Measurements from ENCODE around the gene RBSN.
A peak's percentile ranks its signal among the peaks of the same experiment; 100 is the strongest.
"Not testable (repeated sequence)": the region's sequence is repeated elsewhere in the genome, so short reads cannot be mapped to it uniquely, and the experiment has no call there.

Gene RBSN

DNA sequence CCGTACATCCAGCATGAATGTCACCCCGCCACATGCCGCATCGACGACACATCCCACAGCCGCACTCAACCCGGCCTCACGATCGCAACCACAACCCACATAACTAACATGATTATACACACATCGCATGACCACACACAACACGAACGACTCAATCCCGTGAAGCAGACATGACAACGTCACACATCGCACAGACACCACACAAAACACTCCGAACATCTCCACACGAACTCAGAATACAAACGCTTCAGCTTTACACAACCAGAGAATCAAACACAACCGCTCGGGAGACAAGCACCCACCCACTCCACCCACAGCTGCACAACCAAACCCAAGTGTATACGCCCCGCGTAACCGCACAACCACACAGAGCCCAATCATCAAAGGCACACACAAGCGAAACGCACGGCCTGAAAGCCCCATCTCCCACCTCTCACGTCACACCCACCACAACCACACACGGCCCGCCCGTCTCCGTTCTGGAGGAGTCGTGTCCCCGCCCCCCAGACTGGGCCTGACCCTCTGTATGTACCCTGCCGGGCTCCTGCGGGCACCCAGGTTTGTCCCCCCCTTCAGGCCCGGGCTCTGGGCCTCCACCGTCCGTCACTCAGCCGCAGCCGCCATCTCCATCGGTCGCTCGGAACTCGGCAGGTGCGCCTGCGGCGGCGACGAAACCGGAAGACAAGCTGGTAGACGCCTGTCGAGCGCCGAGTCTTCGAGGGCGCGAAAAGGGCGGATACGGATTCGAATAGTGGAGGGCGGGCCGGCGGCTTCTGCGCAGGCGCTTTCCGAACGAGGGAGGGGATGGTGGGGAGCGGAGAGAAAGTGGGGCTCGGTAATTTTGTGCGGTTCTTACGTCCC is at the start of gene RBSN:
Gene RBSN (minus strand): TSS at position 646 of the 861 bp plus-strand sequence. CDS start 3,028 bp downstream, outside the sequence.
- Histone ChIP-seq H3K36me3 (ENCODE audit: control insufficient read depth in 2 of 2, insufficient read depth in 2 of 2, low read length in 2 of 2) (peaks cover 19 to 23% of the 10 kb centered on the region in 2 donors), H3K27me3 (ENCODE audit: control insufficient read depth in 1 of 2, insufficient read depth in 2 of 2, low read length in 2 of 2) (no peaks in the 10 kb centered on the region), H3K4me1 (ENCODE audit: control insufficient read depth, insufficient read depth, low read length) (peaks cover 25% of the 10 kb centered on the region)

DNA sequence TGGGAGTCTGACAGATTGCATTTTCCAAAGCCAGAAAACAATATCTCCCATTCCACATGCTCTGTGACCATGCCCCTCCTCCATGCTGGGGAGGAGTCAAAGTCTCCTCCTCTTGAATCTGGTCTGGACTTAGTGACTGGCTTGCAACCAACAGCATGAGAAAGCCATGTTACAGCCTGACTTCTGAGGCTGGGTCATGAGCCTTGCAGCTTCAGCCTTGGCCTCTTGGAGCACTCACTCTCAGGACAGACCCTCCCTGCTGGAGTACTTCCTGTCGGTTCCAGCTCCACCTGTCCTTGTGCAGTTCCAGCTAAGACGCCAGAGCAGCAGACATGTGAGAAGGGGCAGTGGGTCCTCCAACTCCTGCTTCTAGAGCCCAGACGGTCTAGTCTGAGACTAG is 49.7 kb upstream of the RBSN start:
- H3K27me3 ChIP-seq (ENCODE audit: control insufficient read depth in 1 of 2, insufficient read depth in 2 of 2, low read length in 2 of 2), result no peaks in the 10 kb centered on the region
- H3K4me3 ChIP-seq (ENCODE audit: low read length in 2 of 2), result no peak overlapping the region
- no peak overlapping the region for H3K27ac ChIP-seq (ENCODE audit: low read length)
- no peaks in the 10 kb centered on the region for H3K4me1 ChIP-seq (ENCODE audit: control insufficient read depth, insufficient read depth, low read length)
- H3K36me3 ChIP-seq (ENCODE audit: control insufficient read depth in 2 of 2, insufficient read depth in 2 of 2, low read length in 2 of 2), result no peaks in the 10 kb centered on the region
- H3K9me3 ChIP-seq (ENCODE audit: control insufficient read depth in 2 of 2, low read length in 2 of 2), result no peaks in the 10 kb centered on the region
- no peak overlapping the region for H3K9ac ChIP-seq (ENCODE audit: low read length in 2 of 2)

More for the DNA sequence above, at the start of gene RBSN:
- Histone ChIP-seq H3K27ac (ENCODE audit: low read length) (peak within 1 kb of the TSS; percentile 88), H3K4me3 (ENCODE audit: low read length in 2 of 2) (peak within 1 kb of the TSS; percentile 99), H3K9ac (ENCODE audit: low read length in 2 of 2) (peak within 1 kb of the TSS; percentile 86 to 93), H3K9me3 (ENCODE audit: control insufficient read depth in 2 of 2, low read length in 2 of 2) (no peaks in the 10 kb centered on the region)

DNA sequence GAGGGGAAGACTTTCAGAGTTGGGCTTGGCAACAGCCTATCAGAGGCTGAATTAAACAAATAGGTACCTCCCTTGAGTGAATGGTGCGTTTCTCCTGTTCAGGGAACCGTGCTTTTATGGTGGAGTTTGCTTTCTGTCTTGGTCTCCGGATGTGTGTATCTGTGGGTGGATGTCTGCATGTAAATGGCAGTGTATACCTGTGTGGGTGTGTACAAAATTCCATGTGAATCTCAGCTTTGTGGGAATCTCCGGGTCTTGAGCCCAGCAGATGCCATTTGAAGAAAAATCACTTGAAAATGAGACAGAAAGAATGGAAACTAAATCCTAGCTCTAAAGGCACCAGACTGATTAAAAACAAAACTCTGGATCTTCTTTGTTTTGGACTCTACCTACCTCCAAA is 37.9 kb upstream of the RBSN start:
- not testable (repeated sequence) for H3K27me3 ChIP-seq (ENCODE audit: control insufficient read depth in 1 of 2, insufficient read depth in 2 of 2, low read length in 2 of 2); H3K4me3 ChIP-seq (ENCODE audit: low read length in 2 of 2); H3K4me1 ChIP-seq (ENCODE audit: control insufficient read depth, insufficient read depth, low read length); H3K36me3 ChIP-seq (ENCODE audit: control insufficient read depth in 2 of 2, insufficient read depth in 2 of 2, low read length in 2 of 2); H3K27ac ChIP-seq (ENCODE audit: low read length); H3K9me3 ChIP-seq (ENCODE audit: control insufficient read depth in 2 of 2, low read length in 2 of 2); H3K9ac ChIP-seq (ENCODE audit: low read length in 2 of 2)

DNA sequence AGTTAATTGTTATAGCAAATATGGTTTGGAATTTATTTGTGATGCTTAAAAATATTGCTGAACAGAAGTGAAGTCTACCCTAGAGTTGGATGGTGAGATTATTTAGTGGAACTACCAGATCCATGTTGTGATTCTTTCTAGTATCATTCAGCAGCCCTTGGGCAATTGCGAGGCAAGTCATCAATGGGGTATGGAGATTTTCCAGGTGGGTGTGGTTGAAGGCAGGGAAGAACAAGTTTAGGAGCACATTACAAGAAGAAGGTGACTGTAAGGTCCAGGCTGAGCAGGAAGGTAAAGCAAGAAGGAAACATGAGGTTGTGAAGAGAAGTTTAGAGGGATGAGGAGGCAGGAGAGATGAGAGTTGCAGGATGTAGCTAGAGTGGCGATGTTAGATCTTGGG is 36.0 kb upstream of the RBSN start:
- not testable (repeated sequence) for H3K9ac ChIP-seq (ENCODE audit: low read length in 2 of 2); H3K4me3 ChIP-seq (ENCODE audit: low read length in 2 of 2); H3K27me3 ChIP-seq (ENCODE audit: control insufficient read depth in 1 of 2, insufficient read depth in 2 of 2, low read length in 2 of 2); H3K4me1 ChIP-seq (ENCODE audit: control insufficient read depth, insufficient read depth, low read length); H3K36me3 ChIP-seq (ENCODE audit: control insufficient read depth in 2 of 2, insufficient read depth in 2 of 2, low read length in 2 of 2); H3K9me3 ChIP-seq (ENCODE audit: control insufficient read depth in 2 of 2, low read length in 2 of 2); H3K27ac ChIP-seq (ENCODE audit: low read length)

DNA sequence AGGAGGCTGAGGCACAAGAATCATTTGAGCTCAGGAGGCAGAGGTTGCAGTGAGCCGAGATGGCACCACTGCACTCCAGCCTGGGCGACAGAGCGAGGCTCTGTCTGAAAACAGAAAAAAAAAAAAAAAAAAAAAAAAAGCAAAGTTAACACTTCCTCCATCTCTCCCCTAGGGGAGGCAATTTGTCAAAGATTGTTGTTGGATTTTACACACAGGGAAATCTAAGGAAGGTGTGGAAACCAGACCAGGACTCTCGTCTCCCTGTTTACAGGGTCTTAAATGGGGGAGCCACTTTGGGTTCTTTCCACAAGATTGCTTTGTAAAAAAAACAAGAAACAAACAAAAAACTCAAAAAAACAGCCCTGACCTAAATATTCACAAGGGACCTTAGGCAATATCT is 29.5 kb upstream of the RBSN start:
- not testable (repeated sequence) for H3K4me3 ChIP-seq (ENCODE audit: low read length in 2 of 2); H3K27ac ChIP-seq (ENCODE audit: low read length); H3K4me1 ChIP-seq (ENCODE audit: control insufficient read depth, insufficient read depth, low read length); H3K27me3 ChIP-seq (ENCODE audit: control insufficient read depth in 1 of 2, insufficient read depth in 2 of 2, low read length in 2 of 2); H3K9me3 ChIP-seq (ENCODE audit: control insufficient read depth in 2 of 2, low read length in 2 of 2); H3K9ac ChIP-seq (ENCODE audit: low read length in 2 of 2); H3K36me3 ChIP-seq (ENCODE audit: control insufficient read depth in 2 of 2, insufficient read depth in 2 of 2, low read length in 2 of 2)

DNA sequence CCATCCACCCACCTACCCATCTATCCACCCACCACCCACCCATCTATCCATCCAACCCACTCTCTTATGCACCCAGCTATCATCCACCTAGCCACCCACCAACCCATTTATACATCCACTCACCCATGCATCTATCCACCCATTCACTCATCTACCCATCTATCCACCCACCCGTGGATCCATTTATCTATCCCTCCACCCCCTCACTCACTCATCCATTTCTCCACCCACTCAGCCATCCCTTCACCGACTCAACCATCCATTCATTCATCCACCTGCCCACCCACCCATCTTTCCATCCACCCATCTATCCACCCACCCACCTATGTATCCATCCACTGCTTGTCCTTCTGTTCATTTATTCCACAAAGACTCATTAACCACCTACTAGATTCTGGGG is 28.0 kb upstream of the RBSN start:
- H3K9ac ChIP-seq (ENCODE audit: low read length in 2 of 2); H3K27me3 ChIP-seq (ENCODE audit: control insufficient read depth in 1 of 2, insufficient read depth in 2 of 2, low read length in 2 of 2); H3K4me3 ChIP-seq (ENCODE audit: low read length in 2 of 2); H3K27ac ChIP-seq (ENCODE audit: low read length); H3K4me1 ChIP-seq (ENCODE audit: control insufficient read depth, insufficient read depth, low read length); H3K36me3 ChIP-seq (ENCODE audit: control insufficient read depth in 2 of 2, insufficient read depth in 2 of 2, low read length in 2 of 2); H3K9me3 ChIP-seq (ENCODE audit: control insufficient read depth in 2 of 2, low read length in 2 of 2): not testable (repeated sequence)

DNA sequence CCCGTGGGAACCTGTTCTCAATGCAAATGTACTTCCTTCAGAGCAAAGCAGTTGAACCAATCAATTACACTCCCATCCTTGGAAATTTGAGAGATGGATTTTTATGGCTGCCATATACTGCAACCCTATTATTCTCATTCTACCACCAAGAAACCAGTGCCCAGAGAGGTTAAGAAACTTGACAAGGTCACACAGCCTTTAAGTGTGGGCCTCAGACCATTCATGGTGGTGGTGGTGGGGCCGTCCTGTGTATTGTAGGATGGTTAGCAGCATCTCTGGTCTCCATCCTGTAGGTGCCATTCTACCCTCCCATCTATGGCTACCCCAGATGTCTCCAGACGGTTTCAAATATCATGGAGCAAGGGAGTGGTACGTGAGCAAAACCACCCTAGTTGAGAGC is 23.4 kb upstream of the RBSN start:
- Histone ChIP-seq H3K27me3 (ENCODE audit: control insufficient read depth in 1 of 2, insufficient read depth in 2 of 2, low read length in 2 of 2) (peaks cover 9 to 12% of the 10 kb centered on the region in 2 donors), H3K9me3 (ENCODE audit: control insufficient read depth in 2 of 2, low read length in 2 of 2) (no peaks in the 10 kb centered on the region), H3K36me3 (ENCODE audit: control insufficient read depth in 2 of 2, insufficient read depth in 2 of 2, low read length in 2 of 2) (no peaks in the 10 kb centered on the region), H3K4me3 (ENCODE audit: low read length in 2 of 2) (no peak overlapping the region), H3K4me1 (ENCODE audit: control insufficient read depth, insufficient read depth, low read length) (no peaks in the 10 kb centered on the region), H3K27ac (ENCODE audit: low read length) (no peak overlapping the region), H3K9ac (ENCODE audit: low read length in 2 of 2) (no peak overlapping the region)

DNA sequence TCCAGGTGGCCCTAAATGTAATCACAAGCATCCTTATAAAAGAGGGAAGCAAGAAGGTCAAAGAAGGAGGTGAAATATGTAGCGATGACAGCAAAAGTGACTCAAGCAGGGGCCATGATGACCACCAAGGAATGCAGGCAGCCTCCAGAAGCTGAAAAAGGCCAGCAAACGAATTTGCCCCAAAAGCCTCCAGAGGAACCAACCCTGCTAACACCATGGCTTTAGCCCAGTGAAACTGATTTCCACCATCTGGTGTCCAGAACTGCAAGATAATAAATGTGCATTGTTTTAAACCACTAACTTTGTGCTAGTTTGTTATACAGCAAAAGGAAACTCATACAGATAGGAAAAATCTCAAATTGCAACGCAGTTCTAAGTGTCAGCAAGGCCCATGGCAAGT is 23.0 kb upstream of the RBSN start:
- H3K9ac ChIP-seq (ENCODE audit: low read length in 2 of 2), result no peak overlapping the region
- no peak overlapping the region for H3K27ac ChIP-seq (ENCODE audit: low read length)
- no peaks in the 10 kb centered on the region for H3K36me3 ChIP-seq (ENCODE audit: control insufficient read depth in 2 of 2, insufficient read depth in 2 of 2, low read length in 2 of 2)
- no peaks in the 10 kb centered on the region for H3K9me3 ChIP-seq (ENCODE audit: control insufficient read depth in 2 of 2, low read length in 2 of 2)
- H3K4me1 ChIP-seq (ENCODE audit: control insufficient read depth, insufficient read depth, low read length), result no peaks in the 10 kb centered on the region
- peaks cover 9 to 12% of the 10 kb centered on the region in 2 donors for H3K27me3 ChIP-seq (ENCODE audit: control insufficient read depth in 1 of 2, insufficient read depth in 2 of 2, low read length in 2 of 2)
- no peak overlapping the region for H3K4me3 ChIP-seq (ENCODE audit: low read length in 2 of 2)

DNA sequence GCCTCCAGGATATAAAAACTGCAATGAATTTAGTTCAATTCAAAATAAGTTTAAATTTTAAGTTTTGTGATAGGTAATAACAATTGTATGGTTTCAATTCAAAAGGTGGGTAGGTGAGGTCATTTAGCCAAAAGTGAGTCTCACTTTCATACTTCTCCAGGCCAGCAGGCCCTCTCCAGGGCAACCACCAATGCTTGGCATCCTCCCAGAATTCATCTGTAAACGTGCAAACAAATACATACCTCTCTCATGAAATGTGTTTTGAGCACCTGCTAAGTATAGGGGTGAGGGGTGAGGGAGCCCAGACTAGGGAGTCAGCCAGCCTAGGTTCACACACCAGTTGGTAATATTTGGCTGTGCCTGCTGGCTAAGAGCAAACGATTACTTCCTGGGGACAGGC is 22.0 kb upstream of the RBSN start:
- no peak overlapping the region for H3K9ac ChIP-seq (ENCODE audit: low read length in 2 of 2)
- no peaks in the 10 kb centered on the region for H3K9me3 ChIP-seq (ENCODE audit: control insufficient read depth in 2 of 2, low read length in 2 of 2)
- H3K36me3 ChIP-seq (ENCODE audit: control insufficient read depth in 2 of 2, insufficient read depth in 2 of 2, low read length in 2 of 2), result no peaks in the 10 kb centered on the region
- peaks cover 9 to 12% of the 10 kb centered on the region in 2 donors for H3K27me3 ChIP-seq (ENCODE audit: control insufficient read depth in 1 of 2, insufficient read depth in 2 of 2, low read length in 2 of 2)
- no peak overlapping the region for H3K27ac ChIP-seq (ENCODE audit: low read length)
- H3K4me1 ChIP-seq (ENCODE audit: control insufficient read depth, insufficient read depth, low read length), result no peaks in the 10 kb centered on the region
- no peak overlapping the region for H3K4me3 ChIP-seq (ENCODE audit: low read length in 2 of 2)

DNA sequence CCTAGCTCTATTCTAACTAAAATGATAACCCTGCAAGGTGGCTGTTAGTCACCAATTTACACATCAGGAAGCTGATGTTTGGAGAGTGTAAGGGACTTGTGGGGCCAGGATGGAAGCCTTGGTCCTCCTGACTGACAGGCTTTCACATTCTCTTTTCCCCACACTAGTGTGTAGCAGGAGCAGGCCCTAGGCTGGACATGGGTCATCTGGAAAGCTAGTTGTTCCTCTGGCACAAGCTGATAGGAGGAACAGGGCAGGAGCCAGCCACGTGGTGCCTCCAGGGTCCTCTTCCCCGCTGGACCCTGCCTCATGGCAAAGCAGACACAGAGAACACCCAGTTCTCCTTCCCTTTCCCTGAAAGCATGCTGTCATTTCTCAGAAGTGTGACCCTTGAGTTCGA is 18.1 kb upstream of the RBSN start:
- no peak overlapping the region for H3K27ac ChIP-seq (ENCODE audit: low read length)
- H3K9me3 ChIP-seq (ENCODE audit: control insufficient read depth in 2 of 2, low read length in 2 of 2), result no peaks in the 10 kb centered on the region
- H3K27me3 ChIP-seq (ENCODE audit: control insufficient read depth in 1 of 2, insufficient read depth in 2 of 2, low read length in 2 of 2), result peaks cover 9 to 12% of the 10 kb centered on the region in 2 donors
- no peaks in the 10 kb centered on the region for H3K36me3 ChIP-seq (ENCODE audit: control insufficient read depth in 2 of 2, insufficient read depth in 2 of 2, low read length in 2 of 2)
- no peaks in the 10 kb centered on the region for H3K4me1 ChIP-seq (ENCODE audit: control insufficient read depth, insufficient read depth, low read length)
- H3K9ac ChIP-seq (ENCODE audit: low read length in 2 of 2), result no peak overlapping the region
- no peak overlapping the region for H3K4me3 ChIP-seq (ENCODE audit: low read length in 2 of 2)

DNA sequence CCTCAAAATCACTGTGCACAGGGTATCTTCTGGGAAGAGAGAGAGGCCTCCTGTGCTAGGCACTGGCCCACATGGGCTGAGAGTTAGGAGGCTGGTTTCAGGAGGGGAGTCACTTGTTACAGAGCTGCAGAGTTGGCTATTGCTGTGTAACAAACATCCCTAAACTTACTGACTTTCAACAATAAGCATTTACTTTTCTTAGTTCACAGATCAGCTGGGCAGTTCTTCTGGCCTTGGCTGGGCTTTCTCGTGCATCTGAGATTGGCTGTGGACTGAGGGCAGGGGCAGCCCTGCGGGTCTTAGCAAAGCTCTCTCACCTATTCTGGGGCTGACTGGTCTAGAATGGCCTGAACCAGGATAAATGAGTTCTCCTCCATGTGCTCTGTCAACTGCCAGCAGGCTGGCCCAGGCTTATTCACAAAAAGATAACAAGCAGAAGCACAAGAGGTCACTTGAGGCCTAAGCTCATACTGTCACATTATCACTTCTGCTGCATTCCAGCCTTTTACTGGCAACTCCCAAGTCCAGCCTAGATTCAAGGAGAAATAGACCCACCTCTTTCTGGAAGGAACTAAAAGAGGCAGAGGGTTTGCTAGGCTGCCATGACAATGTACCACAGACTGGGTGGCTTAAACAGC is 17.2 kb upstream of the RBSN start:
- Histone ChIP-seq H3K4me3 (ENCODE audit: low read length in 2 of 2) (no peak overlapping the region), H3K36me3 (ENCODE audit: control insufficient read depth in 2 of 2, insufficient read depth in 2 of 2, low read length in 2 of 2) (no peaks in the 10 kb centered on the region), H3K4me1 (ENCODE audit: control insufficient read depth, insufficient read depth, low read length) (no peaks in the 10 kb centered on the region), H3K9ac (ENCODE audit: low read length in 2 of 2) (no peak overlapping the region), H3K27me3 (ENCODE audit: control insufficient read depth in 1 of 2, insufficient read depth in 2 of 2, low read length in 2 of 2) (peaks cover 9 to 10% of the 10 kb centered on the region in 2 donors), H3K9me3 (ENCODE audit: control insufficient read depth in 2 of 2, low read length in 2 of 2) (no peaks in the 10 kb centered on the region), H3K27ac (ENCODE audit: low read length) (no peak overlapping the region)
